K562 (cell line): ENCODE data around the gene IRF6. TPM values are rescaled to one million over a fixed set of nuclear protein-coding genes. Genes with fewer than 3 reads are reported as not detected.
A peak's percentile ranks its signal among the peaks of the same experiment; 100 is the strongest.

Experiments used
- ADNP ChIP-seq: fragments of 200-800 bp; sonication (Bioruptor generic); IDR thresholded peaks from 2 replicates; pipeline ENCODE4 v1.6.1; 2016; ENCODE audit warnings: missing genetic modification characterization, missing compliant biosample characterization
- HEY1 ChIP-seq: fragments of 250-450 bp; sonication (Bioruptor Pico); IDR thresholded peaks from 2 replicates; pipeline ENCODE4 v1.5.0; 2020; ENCODE audit warnings: mild to moderate bottlenecking, moderate library complexity, borderline replicate concordance
- HNRNPUL1 ChIP-seq: fragments of 200-400 bp; formaldehyde crosslinking; IDR thresholded peaks from 2 replicates; pipeline ENCODE4 v1.6.1; 2017; ENCODE audit warnings: low read length
- IRF2 ChIP-seq: sonication (generic); formaldehyde crosslinking; IDR thresholded peaks from 2 replicates; pipeline ENCODE4 v1.8.1; 2022; ENCODE audit warnings: mild to moderate bottlenecking, missing genetic modification reagents
- MIER1 ChIP-seq: fragments of 450-650 bp; IDR thresholded peaks from 2 replicates; pipeline ENCODE4 v1.6.1; 2016; ENCODE audit warnings: antibody characterized with exemption, mild to moderate bottlenecking, low read depth
- NR4A1 ChIP-seq, 2 experiments: fragments of 250-450 bp in 1 of 2; fragments of 450-650 bp in 1 of 2; sonication (Bioruptor Pico) in 1 of 2; IDR thresholded peaks; 2 replicates each; pipeline versions ENCODE4 v1.4.0 to v1.6.1; 2016 to 2020; ENCODE audit warnings: mild to moderate bottlenecking in 2 of 2, missing compliant biosample characterization in 1 of 2, missing genetic modification characterization in 1 of 2, moderate library complexity in 1 of 2
- PTRF ChIP-seq: fragments of 450-650 bp; IDR thresholded peaks from 2 replicates; pipeline ENCODE4 v1.6.1; 2016; ENCODE audit warnings: mild to moderate bottlenecking, missing genetic modification characterization, missing compliant biosample characterization
- TCF7 ChIP-seq: sonication (generic); IDR thresholded peaks from 2 replicates; pipeline ENCODE4 v1.6.1; 2016; ENCODE audit warnings: antibody characterized with exemption, borderline replicate concordance
- XRCC4 ChIP-seq: IDR thresholded peaks from one replicate; pipeline ENCODE4 v1.6.1; 2011; ENCODE audit not compliant: insufficient read depth, insufficient read length; ENCODE audit errors: extremely low read depth
- ZNF184 ChIP-seq: sonication (generic); formaldehyde crosslinking; IDR thresholded peaks from 2 replicates; pipeline ENCODE4 v1.5.0; 2020; ENCODE audit warnings: missing genetic modification reagents
- ZNF668 ChIP-seq: fragments of 250-450 bp; sonication (Bioruptor Pico); IDR thresholded peaks from 2 replicates; pipeline ENCODE4 v1.8.0; 2022; ENCODE audit warnings: mild to moderate bottlenecking, inconsistent platforms
- ZNF79 ChIP-seq: fragments of 250-450 bp; sonication (Bioruptor Pico); IDR thresholded peaks from 2 replicates; pipeline ENCODE4 v1.4.0; 2020; ENCODE audit warnings: low read depth, mild to moderate bottlenecking, moderate library complexity
- polyA plus RNA-seq, 8 experiments: library from polyadenylated mRNA; depleted of rRNA in 4 of 8; stranded (reverse) in 5 of 8; unstranded in 3 of 8; fragments of >200 nt; fragmentation: Nextera tagmentation in 2 of 8; fragmentation: Illumina TruSeq in 1 of 8; extraction: Ambion mirVana in 2 of 8; extraction: Trizol in 1 of 8; gene quantifications; 2 replicates each; pipeline versions ENCODE4 v1.2.1 to v1.2.3, GENCODE V29; 2011 to 2014; ENCODE audit warnings: inconsistent platforms in 1 of 8, missing spikeins in 1 of 8
- total RNA-seq, 7 experiments: library from RNA; depleted of rRNA in 6 of 7; stranded (reverse); fragments of >200 nt in 6 of 7; fragmentation: Illumina TruSeq in 2 of 7; extraction: Trizol in 2 of 7; gene quantifications; 2 replicates each; pipeline versions ENCODE4 v1.2.1 to v1.2.3, GENCODE V29; 2011 to 2021; ENCODE audit warnings: low replicate concordance in 1 of 7
- TF ChIP-seq, protein P1 (sequence below): fragments of 250-450 bp; sonication (Bioruptor Pico); IDR thresholded peaks from 2 replicates; pipeline ENCODE4 v1.9.0; 2021; ENCODE audit warnings: mild to moderate bottlenecking
- TF ChIP-seq, protein P2 (sequence below): fragments of 250-450 bp; sonication (Bioruptor Pico); IDR thresholded peaks from 2 replicates; pipeline ENCODE4 v1.6.1; 2021; ENCODE audit warnings: mild to moderate bottlenecking
- TF ChIP-seq, protein P3 (sequence below): fragments of 450-650 bp; IDR thresholded peaks from 2 replicates; pipeline ENCODE4 v1.6.1; 2017; ENCODE audit warnings: antibody characterized with exemption
- TF ChIP-seq, protein P4 (sequence below): IDR thresholded peaks from 2 replicates; pipeline ENCODE4 v1.6.1; 2014; ENCODE audit warnings: antibody characterized with exemption
- TF ChIP-seq, protein P5 (sequence below): fragments of 450-650 bp; IDR thresholded peaks from 2 replicates; pipeline ENCODE4 v1.6.1; 2017; ENCODE audit warnings: antibody characterized with exemption, mild to moderate bottlenecking

IRF6 gene
- total and polyA plus RNA-seq, 9 of the 15 experiments (the other 6 are each of a cell fraction or from before 2014, with no cell fraction given), result 0.03 to 0.65 (median 0.17) TPM

DNA sequence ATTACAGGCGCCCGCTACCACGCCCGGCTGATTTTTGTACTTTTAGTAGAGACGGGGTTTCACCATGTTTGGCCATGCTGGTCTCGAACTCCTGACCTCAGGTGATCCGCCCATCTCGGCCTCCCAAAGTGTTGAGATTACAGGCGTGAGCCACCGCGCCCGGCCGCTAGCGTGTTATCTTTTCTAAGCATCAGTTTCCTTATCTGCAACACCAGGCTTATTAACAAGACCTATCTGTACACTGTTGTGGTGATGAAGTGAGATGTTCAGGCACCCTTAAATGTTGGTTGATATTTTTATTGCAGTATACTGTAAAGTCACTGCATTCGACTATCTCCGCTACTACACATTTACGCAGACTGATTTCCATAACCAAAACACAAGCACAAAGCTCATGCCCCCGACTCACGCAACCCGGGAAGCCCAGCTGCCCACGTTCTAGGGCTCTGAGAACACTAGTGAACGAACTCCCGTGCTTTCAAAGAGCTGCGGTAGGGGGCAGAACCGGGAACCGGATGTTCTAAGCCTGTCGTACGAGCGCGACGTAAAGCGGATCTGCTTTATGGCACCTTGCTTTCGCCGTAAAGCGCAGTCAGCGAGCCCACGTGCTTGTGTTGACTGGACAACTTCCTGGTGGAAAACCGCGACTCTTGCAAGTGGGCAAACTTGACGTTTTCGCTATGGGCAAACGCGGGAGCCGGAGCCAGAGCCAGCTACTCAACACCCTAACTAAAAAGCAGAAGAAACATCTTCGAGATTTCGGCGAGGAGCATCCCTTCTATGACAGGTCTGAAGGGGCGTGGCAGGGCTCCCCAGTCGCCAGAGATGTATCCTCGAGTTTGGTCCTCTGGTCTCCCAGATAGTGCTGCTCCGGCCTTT is 21.7 kb upstream of the IRF6 start, which contains the start of gene UTP25 (continued):
- TF ChIP-seq XRCC4, result no peak
- TF ChIP-seq PTRF, result no peak
- no peak for TF ChIP-seq NR4A1 (CRISPR knock-in tag; IDR thresholded peaks at IDR 0.05)
- no peak; the same call in 1 of the 2 replicates for TF ChIP-seq NR4A1 (tag; IDR thresholded peaks at IDR 0.05)
- TF ChIP-seq, protein P1, sequence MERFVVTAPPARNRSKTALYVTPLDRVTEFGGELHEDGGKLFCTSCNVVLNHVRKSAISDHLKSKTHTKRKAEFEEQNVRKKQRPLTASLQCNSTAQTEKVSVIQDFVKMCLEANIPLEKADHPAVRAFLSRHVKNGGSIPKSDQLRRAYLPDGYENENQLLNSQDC (CRISPR knock-in tag), result no peak
- no peak for TF ChIP-seq IRF2 (CRISPR knock-in tag)
- TF ChIP-seq ZNF79 (CRISPR knock-in tag), result no peak
- TF ChIP-seq HNRNPUL1, result no peak
- TF ChIP-seq, protein P2, sequence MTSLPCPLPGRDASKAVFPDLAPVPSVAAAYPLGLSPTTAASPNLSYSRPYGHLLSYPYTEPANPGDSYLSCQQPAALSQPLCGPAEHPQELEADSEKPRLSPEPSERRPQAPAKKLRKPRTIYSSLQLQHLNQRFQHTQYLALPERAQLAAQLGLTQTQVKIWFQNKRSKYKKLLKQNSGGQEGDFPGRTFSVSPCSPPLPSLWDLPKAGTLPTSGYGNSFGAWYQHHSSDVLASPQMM, result no peak
- TF ChIP-seq, protein P3, sequence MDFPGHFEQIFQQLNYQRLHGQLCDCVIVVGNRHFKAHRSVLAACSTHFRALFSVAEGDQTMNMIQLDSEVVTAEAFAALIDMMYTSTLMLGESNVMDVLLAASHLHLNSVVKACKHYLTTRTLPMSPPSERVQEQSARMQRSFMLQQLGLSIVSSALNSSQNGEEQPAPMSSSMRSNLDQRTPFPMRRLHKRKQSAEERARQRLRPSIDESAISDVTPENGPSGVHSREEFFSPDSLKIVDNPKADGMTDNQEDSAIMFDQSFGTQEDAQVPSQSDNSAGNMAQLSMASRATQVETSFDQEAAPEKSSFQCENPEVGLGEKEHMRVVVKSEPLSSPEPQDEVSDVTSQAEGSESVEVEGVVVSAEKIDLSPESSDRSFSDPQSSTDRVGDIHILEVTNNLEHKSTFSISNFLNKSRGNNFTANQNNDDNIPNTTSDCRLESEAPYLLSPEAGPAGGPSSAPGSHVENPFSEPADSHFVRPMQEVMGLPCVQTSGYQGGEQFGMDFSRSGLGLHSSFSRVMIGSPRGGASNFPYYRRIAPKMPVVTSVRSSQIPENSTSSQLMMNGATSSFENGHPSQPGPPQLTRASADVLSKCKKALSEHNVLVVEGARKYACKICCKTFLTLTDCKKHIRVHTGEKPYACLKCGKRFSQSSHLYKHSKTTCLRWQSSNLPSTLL, result no peak
- no peak for TF ChIP-seq HEY1
- peak; percentile 65; the same call in 1 of the 2 replicates for TF ChIP-seq MIER1
- TF ChIP-seq TCF7, result 0 out of 2 replicates have a peak, but pooled peaks have one; percentile 51
- TF ChIP-seq ZNF668, result no peak
- TF ChIP-seq, protein P4, sequence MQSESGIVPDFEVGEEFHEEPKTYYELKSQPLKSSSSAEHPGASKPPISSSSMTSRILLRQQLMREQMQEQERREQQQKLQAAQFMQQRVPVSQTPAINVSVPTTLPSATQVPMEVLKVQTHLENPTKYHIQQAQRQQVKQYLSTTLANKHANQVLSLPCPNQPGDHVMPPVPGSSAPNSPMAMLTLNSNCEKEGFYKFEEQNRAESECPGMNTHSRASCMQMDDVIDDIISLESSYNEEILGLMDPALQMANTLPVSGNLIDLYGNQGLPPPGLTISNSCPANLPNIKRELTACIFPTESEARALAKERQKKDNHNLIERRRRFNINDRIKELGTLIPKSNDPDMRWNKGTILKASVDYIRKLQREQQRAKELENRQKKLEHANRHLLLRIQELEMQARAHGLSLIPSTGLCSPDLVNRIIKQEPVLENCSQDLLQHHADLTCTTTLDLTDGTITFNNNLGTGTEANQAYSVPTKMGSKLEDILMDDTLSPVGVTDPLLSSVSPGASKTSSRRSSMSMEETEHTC, result peak; percentile 62; the same call in 1 of the 2 replicates
- TF ChIP-seq ZNF184, result no peak
- TF ChIP-seq, protein P5, sequence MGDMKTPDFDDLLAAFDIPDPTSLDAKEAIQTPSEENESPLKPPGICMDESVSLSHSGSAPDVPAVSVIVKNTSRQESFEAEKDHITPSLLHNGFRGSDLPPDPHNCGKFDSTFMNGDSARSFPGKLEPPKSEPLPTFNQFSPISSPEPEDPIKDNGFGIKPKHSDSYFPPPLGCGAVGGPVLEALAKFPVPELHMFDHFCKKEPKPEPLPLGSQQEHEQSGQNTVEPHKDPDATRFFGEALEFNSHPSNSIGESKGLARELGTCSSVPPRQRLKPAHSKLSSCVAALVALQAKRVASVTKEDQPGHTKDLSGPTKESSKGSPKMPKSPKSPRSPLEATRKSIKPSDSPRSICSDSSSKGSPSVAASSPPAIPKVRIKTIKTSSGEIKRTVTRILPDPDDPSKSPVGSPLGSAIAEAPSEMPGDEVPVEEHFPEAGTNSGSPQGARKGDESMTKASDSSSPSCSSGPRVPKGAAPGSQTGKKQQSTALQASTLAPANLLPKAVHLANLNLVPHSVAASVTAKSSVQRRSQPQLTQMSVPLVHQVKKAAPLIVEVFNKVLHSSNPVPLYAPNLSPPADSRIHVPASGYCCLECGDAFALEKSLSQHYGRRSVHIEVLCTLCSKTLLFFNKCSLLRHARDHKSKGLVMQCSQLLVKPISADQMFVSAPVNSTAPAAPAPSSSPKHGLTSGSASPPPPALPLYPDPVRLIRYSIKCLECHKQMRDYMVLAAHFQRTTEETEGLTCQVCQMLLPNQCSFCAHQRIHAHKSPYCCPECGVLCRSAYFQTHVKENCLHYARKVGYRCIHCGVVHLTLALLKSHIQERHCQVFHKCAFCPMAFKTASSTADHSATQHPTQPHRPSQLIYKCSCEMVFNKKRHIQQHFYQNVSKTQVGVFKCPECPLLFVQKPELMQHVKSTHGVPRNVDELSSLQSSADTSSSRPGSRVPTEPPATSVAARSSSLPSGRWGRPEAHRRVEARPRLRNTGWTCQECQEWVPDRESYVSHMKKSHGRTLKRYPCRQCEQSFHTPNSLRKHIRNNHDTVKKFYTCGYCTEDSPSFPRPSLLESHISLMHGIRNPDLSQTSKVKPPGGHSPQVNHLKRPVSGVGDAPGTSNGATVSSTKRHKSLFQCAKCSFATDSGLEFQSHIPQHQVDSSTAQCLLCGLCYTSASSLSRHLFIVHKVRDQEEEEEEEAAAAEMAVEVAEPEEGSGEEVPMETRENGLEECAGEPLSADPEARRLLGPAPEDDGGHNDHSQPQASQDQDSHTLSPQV, result peak; percentile 64
- TF ChIP-seq ADNP (tag), result peak; percentile 99
